Activated T-cell treated with anti-CD3 and anti-CD28 coated beads for 48 hours (primary cell): Measurements from ENCODE around the gene FRG2C.
"Not testable (repeated sequence)": the region's sequence is repeated elsewhere in the genome, so short reads cannot be mapped to it uniquely, and the experiment has no call there.

Experiments used
- DNase-seq: peaks from one replicate; pipeline ENCODE4 v3.0.0-alpha.2; 2020; ENCODE audit warnings: low read depth

Gene FRG2C

GRCh38 chr3:75669348-75670297, 5.5 kb downstream of the FRG2C start:
- not testable (repeated sequence) for DNase-seq

GRCh38 chr3:75670298-75671286, 6.5 kb downstream of the FRG2C start:
- DNase-seq, result not testable (repeated sequence)

GRCh38 chr3:75671287-75672139, 7.4 kb downstream of the FRG2C start:
- DNase-seq, result not testable (repeated sequence)

- not testable (repeated sequence) for DNase-seq
Observed at GRCh38 chr3:75672140-75672775, 8.1 kb downstream of the FRG2C start.

- not testable (repeated sequence) for DNase-seq
Observed at GRCh38 chr3:75683965-75684364, 19.8 kb downstream of the FRG2C start.

- DNase-seq, result no peak
Observed at GRCh38 chr3:75687323-75687722, 23.2 kb downstream of the FRG2C start.

GRCh38 chr3:75692061-75692460, 27.9 kb downstream of the FRG2C start:
- DNase-seq, result no peak
